Hematopoietic multipotent progenitor cell treated with erythropoietin and hydrocortisone succinate and interleukin-3 and kit ligand, for 4 days (in vitro differentiated cells): ENCODE data around the gene MBD5.

ENCODE experiments used
- DNase-seq: peaks from one replicate; pipeline ENCODE4 v3.0.0-alpha.2; 2015

Gene MBD5

DNA sequence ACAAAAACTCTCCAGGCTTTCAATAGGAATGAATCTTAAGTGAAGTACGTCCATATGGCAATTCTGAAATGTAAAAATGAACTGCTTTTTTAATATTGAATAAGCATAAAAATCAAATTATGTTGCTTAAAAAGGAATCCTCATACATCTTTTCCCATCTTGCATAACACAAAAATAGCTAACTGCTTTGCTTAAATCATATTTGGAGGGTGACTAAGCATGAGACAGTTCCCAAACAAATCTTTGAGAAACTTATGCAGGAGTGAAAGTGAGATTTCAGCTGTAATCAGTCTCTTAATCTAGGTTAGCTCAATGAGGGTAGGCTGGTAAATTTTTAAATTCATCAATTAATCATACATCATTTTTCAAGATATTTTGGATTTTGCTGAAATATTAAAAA lies 111.5 kb downstream of the MBD5 start:
- DNase-seq = no peak

DNA sequence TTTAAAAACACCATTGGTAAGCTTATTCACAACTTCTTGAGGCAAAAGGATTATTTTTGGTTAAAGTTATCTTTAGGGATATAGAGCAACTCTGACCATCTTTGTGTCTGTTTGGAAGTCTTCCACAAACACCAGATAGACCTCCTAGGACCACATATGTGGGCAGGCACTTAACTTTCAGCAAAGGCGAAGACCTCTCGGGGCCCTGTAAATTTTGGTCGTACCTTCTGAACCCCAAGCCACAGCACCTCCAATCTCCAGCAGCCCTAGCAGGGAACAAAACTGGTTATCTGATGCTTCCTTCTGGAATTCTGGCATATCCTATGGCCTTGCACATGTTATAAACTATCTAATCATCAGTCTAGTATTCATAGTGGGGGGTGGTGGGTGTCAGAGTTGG lies 114.8 kb downstream of the MBD5 start:
- DNase-seq = no peak

DNA sequence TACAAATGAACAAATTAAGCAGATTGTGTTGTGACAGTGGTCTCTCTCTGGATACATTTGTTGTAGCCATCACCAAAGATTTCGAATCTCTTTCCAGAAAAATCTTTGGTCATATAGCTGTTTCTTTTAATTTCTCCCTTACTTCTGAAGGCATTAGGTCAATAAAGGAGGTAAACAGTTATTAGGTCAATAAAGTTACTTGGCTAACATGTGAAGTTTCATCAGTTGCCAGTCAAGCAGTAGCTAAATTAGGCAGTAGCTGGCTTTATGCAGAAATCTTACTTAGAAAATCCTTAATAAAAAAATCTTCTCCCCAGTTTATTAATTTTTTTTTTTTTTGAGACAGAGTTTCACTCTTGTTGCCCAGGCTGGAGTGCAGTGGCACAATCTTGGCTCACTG lies 115.5 kb downstream of the MBD5 start:
- no peak for DNase-seq

DNA sequence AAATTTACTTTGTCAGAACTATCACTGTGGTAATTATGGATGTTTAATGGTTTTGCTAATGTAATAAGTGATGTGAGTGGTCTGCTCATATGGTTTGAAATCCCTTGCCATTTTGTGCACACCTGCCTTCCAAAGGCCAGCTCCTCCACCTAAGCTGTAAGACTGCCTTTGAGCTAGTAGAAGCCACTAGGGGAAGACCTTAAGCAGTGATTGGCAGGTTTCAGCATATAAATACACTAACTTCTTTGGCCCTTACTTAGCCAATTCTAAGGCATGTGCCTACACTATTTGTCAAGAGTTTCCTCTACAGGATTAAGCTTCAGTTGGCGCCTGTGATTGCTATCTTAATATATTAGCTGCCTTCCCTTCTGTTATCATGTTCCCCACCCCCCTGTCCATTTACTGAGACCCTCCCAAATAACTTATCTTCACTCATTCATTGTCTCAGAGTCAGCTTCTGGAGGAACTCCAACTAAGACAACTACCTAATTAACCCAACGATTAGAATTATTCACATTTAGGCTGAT lies 141.1 kb downstream of the MBD5 start:
- peak; percentile 93 for DNase-seq

DNA sequence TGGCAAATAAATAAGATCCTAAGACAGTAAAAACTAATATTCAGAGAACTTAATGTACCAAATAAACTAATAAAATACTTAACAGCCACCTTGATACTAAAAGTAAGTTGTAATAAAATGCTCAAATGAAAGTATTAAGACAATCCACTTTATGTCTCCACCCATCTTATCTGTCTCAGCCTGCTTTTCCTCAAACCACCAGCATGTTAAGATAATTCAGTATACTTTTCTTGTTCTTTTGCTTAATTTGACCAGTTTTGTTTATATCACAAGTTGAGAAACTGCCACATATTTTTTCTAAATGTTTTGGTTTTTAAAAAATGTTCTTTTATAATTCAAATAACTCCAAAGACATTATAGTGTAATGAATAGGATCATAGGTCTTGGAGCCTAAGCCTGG lies 142.0 kb downstream of the MBD5 start:
- DNase-seq = peak; percentile 89

DNA sequence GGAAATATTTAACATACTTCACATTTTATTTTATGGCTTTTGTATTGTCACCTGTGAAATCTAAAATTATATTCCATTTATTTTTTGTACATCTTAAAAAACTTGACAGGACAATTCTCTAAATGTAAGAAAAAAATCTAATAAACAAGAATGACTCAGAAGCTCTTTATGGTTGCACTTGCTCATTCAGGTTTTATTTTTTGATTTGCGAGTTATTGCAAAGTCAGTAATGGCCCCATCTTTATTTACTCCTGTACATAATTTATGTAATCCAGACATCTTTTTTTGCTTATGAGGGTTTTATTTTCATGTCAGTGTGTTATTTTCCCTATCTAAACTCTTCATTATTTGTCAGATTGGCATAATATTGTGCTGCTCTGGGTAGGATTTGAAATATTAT lies 145.1 kb downstream of the MBD5 start:
- no peak for DNase-seq

DNA sequence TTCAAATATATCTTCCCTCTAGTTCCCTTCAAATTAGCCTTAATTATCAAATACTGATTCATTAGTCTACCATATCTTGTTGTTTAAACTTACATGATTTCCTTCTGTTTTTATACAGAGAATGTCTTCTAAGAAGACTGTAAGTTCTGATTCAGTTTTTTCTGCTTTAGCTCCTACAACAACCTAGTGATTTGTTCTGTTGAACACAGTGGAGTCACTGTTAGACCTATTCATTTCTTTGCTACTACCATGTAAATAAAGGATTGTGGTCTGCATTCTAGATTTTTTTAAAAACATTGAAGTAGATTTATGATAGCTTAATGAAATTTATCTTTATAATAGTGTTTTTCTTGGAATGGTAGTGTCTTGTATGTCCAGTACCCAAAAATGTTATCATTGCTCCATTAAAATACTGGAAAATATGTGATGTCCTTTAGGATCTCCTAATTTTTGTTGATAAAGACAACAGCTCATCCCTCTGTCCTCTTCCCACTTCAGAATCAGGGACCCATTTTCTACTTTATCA lies 146.4 kb downstream of the MBD5 start:
- no peak for DNase-seq

DNA sequence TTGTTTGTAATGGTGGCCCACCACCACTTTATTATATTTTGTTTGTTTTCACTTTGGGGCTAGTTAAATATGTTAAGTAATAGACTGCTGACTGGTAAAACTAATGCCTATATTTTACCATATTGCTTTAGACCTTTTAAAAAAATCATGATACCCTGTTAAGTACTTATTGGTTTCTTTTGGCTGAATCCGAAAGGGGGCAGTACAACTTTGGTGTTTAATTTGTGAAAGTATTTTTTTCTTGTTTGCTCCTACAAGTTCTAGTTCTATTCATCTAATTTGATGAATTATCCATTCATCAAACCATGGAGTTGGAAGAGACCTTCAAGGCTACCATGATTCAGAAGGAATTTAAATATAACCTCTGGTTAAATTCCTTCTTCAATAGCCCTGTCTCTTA lies 147.0 kb downstream of the MBD5 start:
- DNase-seq = no peak

DNA sequence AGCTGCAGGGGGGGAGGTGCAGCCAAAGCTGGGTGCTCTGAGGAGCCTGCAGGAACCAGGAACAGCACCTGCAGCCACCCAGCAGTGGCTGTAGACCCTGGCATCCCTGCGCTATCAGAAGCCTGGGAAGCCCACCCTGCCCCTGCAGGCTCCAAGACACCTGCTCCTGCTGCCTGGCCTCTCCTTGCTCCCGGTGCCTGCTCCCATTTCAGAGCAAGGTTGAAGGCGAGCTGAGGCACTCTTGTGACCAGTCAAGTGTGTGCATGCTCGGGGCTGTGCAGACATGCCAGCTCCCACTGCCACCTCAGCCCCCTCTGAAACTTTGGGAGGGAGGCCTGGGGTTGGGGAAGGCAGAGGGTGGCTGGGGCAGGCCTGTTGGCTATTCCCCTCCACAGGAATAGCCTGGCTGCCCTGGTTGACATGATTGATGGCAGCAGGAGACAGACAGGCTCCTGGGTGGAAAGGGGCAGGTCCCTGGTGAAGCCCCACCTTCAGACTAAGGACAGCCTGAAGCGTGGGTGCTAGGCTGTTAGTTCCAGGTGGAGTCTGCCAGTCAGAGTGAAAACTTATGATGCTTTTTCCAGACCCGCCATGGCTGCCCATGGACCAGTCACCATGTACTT lies 151.4 kb downstream of the MBD5 start:
- no peak for DNase-seq

DNA sequence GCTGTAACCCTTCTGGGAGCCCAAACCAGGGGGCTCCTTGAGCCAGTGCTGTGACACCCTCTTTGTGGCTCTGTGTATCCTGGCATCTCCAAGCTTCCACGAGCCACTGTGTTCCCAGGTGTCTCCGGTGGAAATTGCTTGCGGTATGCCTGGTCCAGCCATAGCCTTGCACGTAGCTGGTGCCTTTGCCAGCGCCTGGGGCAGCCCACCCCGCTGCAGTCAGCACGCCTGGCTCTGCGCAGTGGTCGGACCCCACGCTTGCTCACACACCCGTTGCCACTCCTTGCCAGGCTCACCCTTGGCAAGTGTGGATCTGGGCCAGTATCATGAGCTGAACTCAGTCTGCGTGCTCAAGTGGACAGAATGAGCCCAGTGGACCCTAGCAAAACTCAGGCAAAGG lies 152.3 kb downstream of the MBD5 start:
- no peak for DNase-seq

DNA sequence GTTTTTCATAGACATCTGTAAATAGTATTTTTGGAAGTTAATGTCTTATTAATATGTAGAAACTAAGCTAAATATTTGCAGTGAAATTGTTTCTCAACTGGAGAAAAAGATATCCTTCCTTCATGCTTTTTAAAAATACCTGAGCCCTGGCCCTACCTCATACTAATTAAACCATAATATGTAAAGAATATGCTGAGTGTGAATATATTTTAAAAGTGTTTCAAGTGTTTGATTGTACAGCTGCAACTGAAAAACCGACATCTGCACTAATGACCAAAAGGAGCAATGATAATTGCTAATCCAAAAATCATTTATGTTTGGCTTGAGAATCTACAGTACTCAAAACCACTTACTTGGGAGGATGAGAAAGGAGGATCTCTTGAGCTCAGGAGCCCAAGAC lies 156.7 kb downstream of the MBD5 start:
- no peak for DNase-seq

DNA sequence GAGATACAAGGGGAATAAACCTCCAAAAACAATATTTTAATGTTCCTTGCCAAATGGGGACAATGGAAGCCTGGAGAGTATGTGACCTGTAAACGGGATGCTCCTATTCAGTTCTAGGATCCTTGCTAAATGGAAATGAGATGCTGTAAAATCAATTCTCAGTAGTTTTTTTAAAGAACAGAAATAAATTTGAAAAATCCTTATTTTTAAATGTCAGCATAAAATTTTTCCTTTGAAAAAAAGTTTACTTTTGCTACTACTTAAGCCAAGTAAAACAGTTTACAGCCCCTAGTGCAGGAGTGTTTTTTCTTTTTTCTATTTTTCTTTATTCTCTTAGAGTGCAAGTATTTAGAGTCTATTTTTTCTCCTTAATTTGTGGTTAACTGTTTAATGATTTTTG lies 158.8 kb downstream of the MBD5 start:
- DNase-seq = no peak

DNA sequence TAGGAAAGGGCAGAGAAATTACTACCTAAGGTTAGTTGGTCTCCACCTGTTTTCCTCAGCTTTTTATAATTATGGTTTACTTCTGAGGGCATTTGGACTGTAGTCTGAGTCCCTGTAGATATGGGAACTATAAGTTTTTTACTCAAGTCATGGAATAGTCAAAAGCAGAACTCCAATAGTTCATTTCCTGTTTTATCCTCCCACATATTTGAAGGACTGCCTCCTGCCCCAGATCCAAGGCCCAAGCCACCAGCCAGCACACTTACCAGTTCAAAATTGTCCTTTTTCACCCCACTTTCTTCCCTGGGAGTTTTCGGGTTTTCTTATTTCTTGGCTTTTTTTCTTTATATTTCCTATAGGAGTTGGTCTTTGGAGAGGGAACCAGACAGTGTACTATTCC lies 164.1 kb downstream of the MBD5 start:
- DNase-seq = no peak

DNA sequence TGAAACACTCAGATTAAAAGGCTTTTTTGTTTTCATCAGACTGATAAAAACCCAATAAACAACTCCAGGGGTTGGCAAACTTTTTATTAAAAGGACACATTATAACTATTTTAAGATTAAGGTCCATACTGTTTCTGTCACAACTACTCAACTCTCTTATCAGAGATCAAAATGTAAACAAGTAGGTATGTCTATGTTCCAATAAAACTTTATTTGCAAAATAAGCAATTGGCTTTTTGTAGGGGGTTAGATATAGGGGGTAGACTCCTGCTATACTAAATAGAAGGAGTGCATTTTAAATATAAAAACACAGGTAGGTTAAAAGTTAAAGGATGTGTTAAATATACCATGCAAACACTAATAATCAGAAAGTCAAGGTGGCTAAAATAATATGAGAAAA lies 174.0 kb downstream of the MBD5 start:
- DNase-seq = no peak

DNA sequence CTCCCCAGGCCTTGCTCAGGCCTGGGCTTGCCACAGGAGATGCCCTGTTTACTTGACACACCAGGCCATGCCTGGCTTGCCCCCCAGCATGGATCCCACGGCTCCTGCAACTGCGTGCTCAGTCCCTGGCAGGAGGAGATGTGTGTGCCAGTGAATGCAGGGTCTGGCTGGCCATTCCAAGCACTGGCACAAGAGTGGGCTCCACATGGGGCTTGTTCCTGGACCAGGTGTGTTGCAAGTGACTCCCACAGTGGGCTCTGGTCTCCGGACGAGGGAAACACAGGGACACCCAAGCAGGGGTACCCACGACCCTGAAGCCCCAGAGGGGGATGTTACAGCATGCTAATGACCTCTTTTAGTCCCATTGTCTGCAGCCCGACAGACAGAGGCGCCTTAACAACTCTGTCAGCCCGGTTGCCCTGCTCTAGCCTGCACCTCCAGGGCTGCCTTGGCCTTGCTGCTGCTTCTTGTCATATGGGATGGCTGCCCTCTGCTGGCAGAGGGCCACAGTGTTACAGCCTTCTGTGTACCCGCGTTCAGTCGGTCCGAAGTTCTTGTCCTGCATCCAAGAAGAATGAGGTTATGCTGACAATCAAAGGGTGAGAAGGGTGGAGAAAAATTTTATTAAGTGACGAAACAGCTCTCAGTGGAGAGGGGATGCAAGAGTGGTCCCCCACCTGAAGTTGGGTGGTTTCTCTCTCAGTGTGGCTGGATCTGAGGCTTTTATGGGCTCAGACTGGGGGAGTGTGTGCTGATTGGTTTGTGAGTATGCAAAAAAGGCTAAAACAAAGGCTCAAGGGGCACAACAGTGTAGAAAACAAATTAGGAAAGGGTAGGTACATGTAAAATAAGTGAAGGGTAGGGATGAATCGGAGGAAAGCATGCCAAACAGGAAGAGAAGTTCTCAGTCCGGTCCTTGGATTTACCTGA lies 180.4 kb downstream of the MBD5 start:
- peak; percentile 79 for DNase-seq

DNA sequence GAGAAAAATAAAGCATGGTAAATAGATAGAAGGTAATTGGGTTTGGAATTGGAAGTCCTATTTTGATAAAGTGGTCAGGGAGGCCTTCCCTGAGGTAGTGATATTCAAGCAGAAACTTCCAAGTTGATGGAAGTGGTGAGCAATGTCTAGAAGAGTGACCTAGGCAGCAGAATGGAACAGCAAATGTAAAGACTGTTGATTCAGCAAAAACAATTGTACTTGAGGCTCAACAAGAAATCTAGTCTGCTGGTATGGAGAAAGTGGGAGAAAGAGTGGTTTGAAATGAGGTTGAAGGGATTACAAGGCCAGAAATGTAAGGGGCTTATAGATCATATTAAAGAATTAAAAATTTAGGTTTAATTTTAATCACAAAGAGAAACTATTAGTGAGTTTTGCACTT lies 181.3 kb downstream of the MBD5 start:
- DNase-seq = no peak

DNA sequence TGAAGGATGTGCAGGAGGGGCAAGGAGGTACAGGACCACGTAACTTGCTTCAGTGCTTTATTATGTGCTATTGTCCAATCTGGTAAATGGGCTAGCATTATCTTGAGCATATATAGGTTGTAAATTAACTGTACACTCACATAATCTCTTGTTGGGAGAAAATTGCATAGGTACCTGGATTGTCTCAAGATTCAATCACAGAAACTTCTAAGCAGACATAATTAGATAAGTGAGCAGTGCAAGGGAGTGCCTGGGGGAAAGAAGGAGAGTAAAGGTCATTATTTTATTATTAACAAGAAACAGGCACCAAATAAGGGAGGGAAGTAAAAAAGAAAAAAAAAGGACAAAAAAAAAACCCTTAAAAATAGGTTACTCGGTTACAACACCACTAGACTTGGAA lies 186.2 kb downstream of the MBD5 start:
- no peak for DNase-seq

DNA sequence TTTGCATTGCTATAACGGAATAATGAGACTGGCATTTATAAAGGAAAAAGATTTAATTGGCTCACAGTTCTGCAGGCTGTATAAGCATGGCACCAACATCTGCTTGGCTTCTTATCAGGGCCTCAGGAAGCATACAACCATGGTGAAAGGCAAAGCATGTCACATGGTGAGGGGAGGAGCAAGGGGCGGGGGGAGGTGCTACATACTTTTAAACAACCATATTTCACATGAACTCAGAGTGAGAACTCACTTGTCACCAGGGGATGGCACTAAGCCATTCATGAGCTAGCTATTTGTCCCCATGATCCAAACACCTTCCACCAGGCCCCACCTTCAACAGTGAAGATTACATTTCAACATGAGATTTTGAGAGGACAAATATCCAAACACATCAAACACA lies 188.7 kb downstream of the MBD5 start:
- DNase-seq = peak; percentile 70

DNA sequence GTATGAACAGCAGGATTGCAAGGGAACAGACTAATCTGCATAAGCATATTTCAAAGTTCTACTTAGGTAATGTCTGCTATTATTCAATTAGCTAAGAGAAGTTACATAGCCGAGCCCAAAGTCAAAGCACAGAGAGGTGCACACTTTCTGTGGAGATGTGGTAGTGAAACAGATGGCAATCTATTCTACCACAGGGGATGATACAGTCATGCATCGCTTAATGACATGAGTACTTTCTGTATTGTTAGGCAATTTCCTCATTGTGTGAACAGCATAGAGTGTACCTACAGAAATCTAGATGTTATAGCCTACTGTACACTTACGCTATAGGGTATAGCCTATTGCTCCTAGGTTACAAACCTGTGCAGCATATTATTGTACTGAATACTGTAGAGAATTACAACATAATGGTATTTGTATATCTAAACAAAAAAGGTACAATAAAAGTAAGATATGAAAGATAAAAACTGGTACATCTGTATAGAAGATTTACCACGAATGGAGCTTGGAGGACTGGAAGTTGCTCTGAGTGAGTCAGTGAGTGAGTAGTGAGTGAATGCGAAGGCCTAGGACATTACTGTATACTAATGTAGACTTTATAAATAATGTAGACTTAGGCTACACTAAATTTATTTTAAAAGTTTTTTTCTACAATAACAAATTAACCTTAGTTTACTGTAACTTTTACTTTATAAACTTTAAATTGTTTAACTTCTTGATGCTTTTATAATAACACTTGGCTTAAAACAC lies 197.6 kb downstream of the MBD5 start:
- DNase-seq = peak; percentile 48

DNA sequence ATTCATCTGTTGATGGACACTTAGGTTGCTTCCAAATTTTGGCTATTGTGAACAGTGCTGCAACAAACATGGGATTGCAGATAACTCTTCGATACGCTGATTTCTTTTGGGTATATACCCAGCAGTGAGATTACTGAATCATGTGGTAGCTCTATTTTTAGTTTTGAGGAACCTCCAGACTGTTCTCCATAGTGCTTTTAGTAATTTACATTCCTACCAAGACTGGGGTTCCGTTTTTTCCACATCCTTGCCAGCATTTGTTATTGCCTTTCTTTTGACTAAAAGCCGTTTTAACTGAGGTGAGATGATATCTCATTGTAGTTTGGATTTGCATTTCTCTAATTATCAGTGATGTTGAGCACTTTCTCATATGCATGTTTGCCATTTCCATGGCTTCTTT lies 200.3 kb downstream of the MBD5 start:
- no peak for DNase-seq

DNA sequence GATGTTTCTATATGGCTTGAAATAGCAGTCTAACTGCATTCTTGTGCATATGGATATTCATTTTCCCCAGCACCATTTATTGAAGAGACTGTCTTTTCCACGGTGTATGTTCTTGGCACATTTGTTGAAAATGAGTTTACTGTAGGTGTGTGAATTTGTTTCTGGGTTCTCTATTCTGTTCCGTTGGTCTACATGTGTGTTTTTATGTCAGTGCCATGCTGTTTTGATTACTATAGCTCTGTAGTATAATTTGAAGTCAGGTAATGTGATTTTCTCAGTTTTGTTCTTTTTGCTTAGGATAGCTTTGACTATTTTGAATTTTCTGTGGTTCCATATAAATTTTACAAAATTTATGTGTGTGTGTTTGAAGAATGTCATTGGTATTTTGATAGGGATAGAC lies 201.0 kb downstream of the MBD5 start:
- no peak for DNase-seq

DNA sequence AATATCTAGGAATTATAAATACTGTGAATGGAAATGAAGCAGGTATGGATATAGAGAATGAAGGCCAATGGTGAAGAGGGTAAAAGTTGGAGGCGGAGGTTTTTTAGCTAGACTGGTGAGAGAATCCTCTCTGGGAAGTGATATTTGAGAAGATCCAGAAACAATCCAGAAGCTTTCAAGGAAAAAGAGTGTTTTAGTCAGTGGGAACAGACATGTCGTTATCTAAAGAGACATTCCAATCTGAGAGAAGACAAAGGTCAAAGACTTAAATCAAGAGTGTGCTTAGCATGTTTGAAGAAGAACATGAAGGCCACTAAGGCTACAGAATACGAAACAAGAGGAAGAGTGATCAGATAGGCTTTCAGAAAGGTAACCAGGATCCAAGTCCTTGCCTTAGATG lies 211.0 kb downstream of the MBD5 start:
- DNase-seq = no peak

DNA sequence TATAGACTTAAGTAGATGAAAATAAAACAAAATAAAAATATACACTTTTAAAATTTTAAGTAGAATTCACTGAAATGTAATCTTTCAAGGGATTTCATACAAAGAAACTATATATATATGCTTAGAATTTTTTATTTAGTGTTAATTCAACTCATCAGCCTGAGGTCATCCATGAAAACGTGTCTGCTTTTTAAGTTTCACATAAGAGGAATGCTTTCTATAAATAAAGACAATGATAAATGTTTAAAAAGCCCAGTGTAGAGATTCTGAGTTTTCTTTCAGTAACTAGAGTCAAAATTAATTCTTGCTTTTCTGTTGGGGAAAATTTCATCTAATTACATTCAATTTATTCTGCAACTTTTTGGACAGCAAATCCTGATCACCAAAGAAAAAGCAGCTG lies 213.3 kb downstream of the MBD5 start:
- no peak for DNase-seq
